NB4 (cell line): ENCODE results near the gene RIBC1.

Experiments used
- DNase-seq: peaks from one replicate; pipeline ENCODE4 v3.0.0; 2010; ENCODE audit warnings: low read depth
- H3K4me3 ChIP-seq: one replicate; pipeline ENCODE4 v1.5.1; 2011; ENCODE audit warnings: mild to moderate bottlenecking, low read depth, low read length, moderate library complexity
- CTCF ChIP-seq: IDR thresholded peaks from one replicate; pipeline ENCODE4 v1.5.1; 2012; ENCODE audit warnings: low read depth, low read length
- MAX ChIP-seq: IDR thresholded peaks from 2 replicates; pipeline ENCODE4 v1.6.1; 2011; ENCODE audit warnings: low read depth, low read length
- MYC ChIP-seq: IDR thresholded peaks from 2 replicates; pipeline ENCODE4 v1.6.1; 2011; ENCODE audit warnings: low read depth, low read length
- POLR2A ChIP-seq: IDR thresholded peaks from 2 replicates; pipeline ENCODE4 v1.6.1; 2011; ENCODE audit warnings: mild to moderate bottlenecking; ENCODE audit not compliant: insufficient read length; ENCODE audit errors: extremely low read depth

Gene RIBC1

GRCh38 chrX:53422861-53423306 lies at the start of gene RIBC1:
Gene RIBC1 (plus strand): TSS chrX:53422873. CDS start chrX:53426277, 3,404 bp downstream.
- peak within 1 kb of the TSS; percentile 97 for H3K4me3 ChIP-seq
- no peak for DNase-seq
- TF ChIP-seq POLR2A (no peak), CTCF (no peak), MYC (no peak), MAX (no peak)

- TF ChIP-seq MYC, result no peak
- no peak for TF ChIP-seq CTCF
- no peak for TF ChIP-seq MAX
- TF ChIP-seq POLR2A, result no peak
- no peak for DNase-seq
- no peak overlapping the region for H3K4me3 ChIP-seq
Measured at GRCh38 chrX:53373307-53373706, 49.4 kb upstream of the RIBC1 start.

- TF ChIP-seq CTCF (no peak), POLR2A (no peak), MAX (peak; percentile 64), MYC (peak; percentile 69; the same call in 1 of the 2 replicates)
- peak; percentile 77 for DNase-seq
- H3K4me3 ChIP-seq, result no peak overlapping the region
Measured at GRCh38 chrX:53374222-53374820, 48.4 kb upstream of the RIBC1 start.

GRCh38 chrX:53374923-53375322 lies 47.8 kb upstream of the RIBC1 start:
- DNase-seq, result peak; percentile 48
- TF ChIP-seq POLR2A (no peak), CTCF (peak; percentile 25), MAX (no peak), MYC (no peak)
- H3K4me3 ChIP-seq, result no peak overlapping the region

- no peak for DNase-seq
- no peak overlapping the region for H3K4me3 ChIP-seq
- TF ChIP-seq MAX (no peak), MYC (no peak), POLR2A (no peak), CTCF (no peak)
Measured at GRCh38 chrX:53376888-53377287, 45.8 kb upstream of the RIBC1 start.
